Neural progenitor cell (in vitro differentiated cells): ENCODE measurements around the gene C3orf20. TPM values are rescaled to one million over a fixed set of nuclear protein-coding genes. Genes with fewer than 3 reads are reported as not detected.

ENCODE experiments used
- DNase-seq: peaks from one replicate; pipeline ENCODE4 v3.0.0-alpha.2; 2016; ENCODE audit warnings: low spot score
- H2AFZ ChIP-seq: fragments of 200-600 bp; sonication (generic); replicated peaks from 2 replicates; pipeline ENCODE4 v1.6.1; 2016; ENCODE audit warnings: antibody characterized with exemption
- H3F3A ChIP-seq: fragments of 200-600 bp; sonication (generic); 2 replicates; pipeline ENCODE4 v1.6.1; 2016; ENCODE audit warnings: antibody characterized with exemption, low read depth
- H3K27ac ChIP-seq: fragments of 200-600 bp; sonication (generic); 2 replicates; pipeline ENCODE4 v1.5.1; 2016; ENCODE audit warnings: mild to moderate bottlenecking
- H3K27me3 ChIP-seq: fragments of 200-600 bp; sonication (generic); 2 replicates; pipeline ENCODE4 v1.6.1; 2016; ENCODE audit warnings: mild to moderate bottlenecking, moderate library complexity
- H3K36me3 ChIP-seq: fragments of 200-600 bp; sonication (generic); 2 replicates; pipeline ENCODE4 v1.5.1; 2016
- H3K4me1 ChIP-seq: fragments of 200-600 bp; sonication (generic); 2 replicates; pipeline ENCODE4 v1.6.1; 2016; ENCODE audit warnings: mixed run types
- H3K4me2 ChIP-seq: fragments of 200-600 bp; sonication (generic); 2 replicates; pipeline ENCODE4 v1.6.1; 2016
- H3K4me3 ChIP-seq: fragments of 200-600 bp; sonication (generic); 2 replicates; pipeline ENCODE4 v1.5.1; 2016
- H3K79me2 ChIP-seq: fragments of 200-600 bp; sonication (generic); 2 replicates; pipeline ENCODE4 v1.6.1; 2016; ENCODE audit warnings: low read depth
- H3K9ac ChIP-seq: fragments of 200-600 bp; sonication (generic); 2 replicates; pipeline ENCODE4 v1.6.1; 2016
- H3K9me3 ChIP-seq: fragments of 200-600 bp; sonication (generic); 2 replicates; pipeline ENCODE4 v1.5.1; 2016; ENCODE audit warnings: low read depth
- H4K20me1 ChIP-seq: fragments of 200-600 bp; sonication (generic); 2 replicates; pipeline ENCODE4 v1.6.1; 2016; ENCODE audit warnings: low read depth
- H3K27ac Mint-ChIP-seq: 3 replicates; pipeline ENCODE4 v1.8.0; 2021; ENCODE audit warnings: mixed read lengths
- H3K27me3 Mint-ChIP-seq: 2 replicates; pipeline ENCODE4 v1.8.0; 2022; ENCODE audit warnings: low read depth, mild to moderate bottlenecking, inconsistent platforms, moderate library complexity, mixed read lengths; ENCODE audit not compliant: insufficient read depth
- H3K36me3 Mint-ChIP-seq: 3 replicates; pipeline ENCODE4 v1.8.0; 2021; ENCODE audit warnings: mixed read lengths
- H3K4me1 Mint-ChIP-seq: 3 replicates; pipeline ENCODE4 v1.8.0; 2021; ENCODE audit warnings: mixed read lengths
- H3K4me3 Mint-ChIP-seq: 3 replicates; pipeline ENCODE4 v1.8.0; 2021; ENCODE audit warnings: mild to moderate bottlenecking, moderate library complexity, mixed read lengths
- H3K9me3 Mint-ChIP-seq: 3 replicates; pipeline ENCODE4 v1.8.0; 2020; ENCODE audit warnings: mixed read lengths
- CTCF ChIP-seq: fragments of 200-600 bp; sonication (generic); IDR thresholded peaks from 2 replicates; pipeline ENCODE4 v1.5.1; 2017; ENCODE audit warnings: antibody characterized with exemption, mild to moderate bottlenecking
- EZH2 ChIP-seq: fragments of 200-600 bp; sonication (generic); IDR thresholded peaks from 2 replicates; pipeline ENCODE4 v1.6.1; 2017; ENCODE audit warnings: antibody characterized with exemption, mild to moderate bottlenecking, moderate library complexity
- EZH2phosphoT487 ChIP-seq: fragments of 200-600 bp; sonication (generic); IDR thresholded peaks from 2 replicates; pipeline ENCODE4 v1.6.1; 2017; ENCODE audit warnings: antibody characterized with exemption
- total RNA-seq: library from RNA; depleted of rRNA; stranded (reverse); fragments of >200 nt; gene quantifications from 2 replicates; pipeline ENCODE4 v1.2.3, GENCODE V29; 2015; ENCODE audit warnings: low replicate concordance

C3orf20 gene
- not detected in 2 replicates for total RNA-seq

DNA sequence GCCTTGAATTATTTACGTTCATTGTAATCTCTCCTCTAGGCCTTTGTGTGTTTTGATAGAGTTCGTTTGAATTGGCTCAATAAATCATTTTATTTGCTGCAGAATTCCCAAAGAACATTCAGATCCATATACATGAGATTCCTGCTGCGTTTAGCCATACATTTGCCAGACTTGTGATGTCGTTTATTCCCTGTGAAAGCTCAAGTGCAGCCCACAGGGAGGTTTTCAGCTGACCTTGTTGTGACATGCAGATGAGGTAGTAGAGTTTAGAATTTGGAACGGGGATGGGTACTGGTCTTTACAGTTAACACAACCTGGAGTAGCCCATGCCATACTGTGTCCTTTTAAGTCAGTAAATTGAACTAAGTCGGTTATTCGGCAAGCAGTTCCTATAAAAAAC lies at the start of gene C3orf20:
Gene C3orf20 (plus strand): TSS at position 301 of the 400 bp plus-strand sequence. CDS start 7,573 bp downstream, outside the sequence.
- Mint-ChIP-seq H3K4me1 (peaks cover 3% of the 10 kb centered on the region), H3K9me3 (no peaks in the 10 kb centered on the region), H3K36me3 (peaks cover 2% of the 10 kb centered on the region), H3K4me3 (no peak within 1 kb of the TSS), H3K27me3 (peaks cover 7% of the 10 kb centered on the region), H3K27ac (peak within 1 kb of the TSS; percentile 43)
- Histone ChIP-seq H2AFZ (no peak within 1 kb of the TSS), H3K9ac (no peak within 1 kb of the TSS), H3F3A (no peaks in the 10 kb centered on the region), H3K4me1 (no peaks in the 10 kb centered on the region), H3K36me3 (peaks cover 10% of the 10 kb centered on the region), H3K4me2 (no peak within 1 kb of the TSS), H3K27me3 (no peaks in the 10 kb centered on the region), H4K20me1 (no peaks in the 10 kb centered on the region), H3K4me3 (no peak within 1 kb of the TSS), H3K79me2 (no peaks in the 10 kb centered on the region), H3K9me3 (no peaks in the 10 kb centered on the region), H3K27ac (no peak within 1 kb of the TSS)
- no peak for DNase-seq
- no peak for TF ChIP-seq CTCF
- no peak for TF ChIP-seq EZH2
- TF ChIP-seq EZH2phosphoT487: no peak

DNA sequence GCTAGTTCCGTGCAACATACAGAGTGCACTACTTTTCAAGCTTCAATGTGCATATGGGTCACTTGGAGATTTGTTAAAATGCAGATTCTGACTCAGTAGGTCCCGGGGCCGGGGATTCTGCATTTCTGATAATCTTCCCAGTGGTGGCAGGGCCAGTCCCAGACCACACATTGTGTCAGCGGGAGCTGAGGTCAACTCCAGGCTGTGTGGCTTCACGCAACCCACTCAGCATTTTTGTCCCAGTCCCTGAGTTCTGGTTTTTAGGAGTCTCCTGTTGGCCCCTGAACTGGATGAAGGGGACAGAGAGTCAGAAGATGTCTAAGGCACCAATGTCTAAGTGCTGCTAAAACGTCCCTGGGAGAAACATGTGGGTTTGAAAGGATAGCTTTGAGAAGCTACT lies 49.5 kb upstream of the C3orf20 start:
- Histone ChIP-seq H3K9me3 (no peaks in the 10 kb centered on the region), H3K27ac (no peak overlapping the region), H3K4me3 (no peak overlapping the region), H3K9ac (no peak overlapping the region), H2AFZ (no peak overlapping the region), H3F3A (peaks cover 6% of the 10 kb centered on the region), H3K4me2 (no peak overlapping the region), H3K4me1 (peaks cover 6% of the 10 kb centered on the region), H4K20me1 (peaks cover 4% of the 10 kb centered on the region), H3K36me3 (no peaks in the 10 kb centered on the region), H3K27me3 (no peaks in the 10 kb centered on the region), H3K79me2 (no peaks in the 10 kb centered on the region)
- Mint-ChIP-seq H3K36me3 (no peaks in the 10 kb centered on the region), H3K27ac (peak overlapping the region; percentile 76), H3K4me3 (no peak overlapping the region), H3K9me3 (peaks cover 6% of the 10 kb centered on the region), H3K27me3 (peaks cover 14% of the 10 kb centered on the region), H3K4me1 (peaks cover 64% of the 10 kb centered on the region)
- TF ChIP-seq CTCF (no peak), EZH2phosphoT487 (no peak), EZH2 (no peak)
- no peak for DNase-seq

GRCh38 chr3:14627815-14628214 lies 47.1 kb upstream of the C3orf20 start:
- H3K27ac ChIP-seq: no peak overlapping the region
- no peak overlapping the region for H3K4me3 Mint-ChIP-seq
- peaks cover 6% of the 10 kb centered on the region for H3K9me3 Mint-ChIP-seq
- no peaks in the 10 kb centered on the region for H3K27me3 ChIP-seq
- no peak overlapping the region for H3K9ac ChIP-seq
- peak overlapping the region; percentile 67 for H3K27ac Mint-ChIP-seq
- no peaks in the 10 kb centered on the region for H3K36me3 ChIP-seq
- TF ChIP-seq EZH2phosphoT487: no peak
- TF ChIP-seq CTCF: no peak
- no peak for TF ChIP-seq EZH2
- peaks cover 10% of the 10 kb centered on the region for H3K27me3 Mint-ChIP-seq
- no peak overlapping the region for H3K4me2 ChIP-seq
- no peak overlapping the region for H3K4me3 ChIP-seq
- no peaks in the 10 kb centered on the region for H3K79me2 ChIP-seq
- DNase-seq: no peak
- H3K9me3 ChIP-seq: no peaks in the 10 kb centered on the region
- peaks cover 61% of the 10 kb centered on the region for H3K4me1 Mint-ChIP-seq
- no peak overlapping the region for H2AFZ ChIP-seq
- H3K4me1 ChIP-seq: no peaks in the 10 kb centered on the region
- H3K36me3 Mint-ChIP-seq: no peaks in the 10 kb centered on the region
- H3F3A ChIP-seq: no peaks in the 10 kb centered on the region
- no peaks in the 10 kb centered on the region for H4K20me1 ChIP-seq
